ENCODE results near the gene CARD10.

DNA sequence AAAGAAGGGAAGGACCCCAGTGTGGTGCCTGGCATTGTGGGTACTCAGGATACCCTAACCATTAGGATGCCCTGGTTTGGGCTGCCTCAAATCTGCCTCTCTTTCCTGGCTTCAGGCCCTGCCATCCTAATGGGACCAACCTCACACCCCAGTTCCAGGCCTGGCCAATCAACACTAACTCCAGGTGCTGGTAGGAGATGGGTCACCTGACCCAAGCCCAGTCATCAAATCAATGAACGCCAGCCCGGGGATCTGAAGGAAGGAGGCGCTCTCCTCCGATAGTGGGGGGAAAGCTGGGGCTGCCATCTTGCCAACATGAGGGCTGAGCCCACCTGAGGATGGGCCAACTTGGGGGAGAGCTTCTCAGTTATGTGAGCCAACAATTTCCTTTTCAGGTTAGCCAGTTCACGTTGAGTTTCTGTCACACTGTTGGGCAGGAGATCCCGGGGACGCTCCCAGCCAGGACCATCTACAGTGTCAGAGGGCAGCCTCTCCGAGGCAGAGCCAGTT lies 45.7 kb downstream of the CARD10 start:
- TF ChIP-seq EP300 (IDR thresholded peaks at IDR 0.05; ENCODE audit: borderline replicate concordance in 1 of 2, low read depth in 2 of 2, low read length in 2 of 2) (no peak), EZH2 (IDR thresholded peaks at IDR 0.05; ENCODE audit: low read depth, low read length, severe bottlenecking) (no peak), SIRT6 (IDR thresholded peaks at IDR 0.05; ENCODE audit: low read length) (no peak), PHF8 (conservative IDR thresholded peaks at IDR 0.05; ENCODE audit: low read depth, low read length) (no peak), CHD1 (IDR thresholded peaks at IDR 0.05; ENCODE audit: low read depth, low read length) (no peak), KDM5A (IDR thresholded peaks at IDR 0.05; ENCODE audit: low read length) (no peak)
- TF ChIP-seq, protein P1, sequence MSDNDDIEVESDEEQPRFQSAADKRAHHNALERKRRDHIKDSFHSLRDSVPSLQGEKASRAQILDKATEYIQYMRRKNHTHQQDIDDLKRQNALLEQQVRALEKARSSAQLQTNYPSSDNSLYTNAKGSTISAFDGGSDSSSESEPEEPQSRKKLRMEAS (IDR thresholded peaks at IDR 0.05), result no peak
- TF ChIP-seq, protein P2, sequence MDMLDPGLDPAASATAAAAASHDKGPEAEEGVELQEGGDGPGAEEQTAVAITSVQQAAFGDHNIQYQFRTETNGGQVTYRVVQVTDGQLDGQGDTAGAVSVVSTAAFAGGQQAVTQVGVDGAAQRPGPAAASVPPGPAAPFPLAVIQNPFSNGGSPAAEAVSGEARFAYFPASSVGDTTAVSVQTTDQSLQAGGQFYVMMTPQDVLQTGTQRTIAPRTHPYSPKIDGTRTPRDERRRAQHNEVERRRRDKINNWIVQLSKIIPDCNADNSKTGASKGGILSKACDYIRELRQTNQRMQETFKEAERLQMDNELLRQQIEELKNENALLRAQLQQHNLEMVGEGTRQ (IDR thresholded peaks at IDR 0.05; ENCODE audit: low read length), result no peak
- TF ChIP-seq, protein P3, sequence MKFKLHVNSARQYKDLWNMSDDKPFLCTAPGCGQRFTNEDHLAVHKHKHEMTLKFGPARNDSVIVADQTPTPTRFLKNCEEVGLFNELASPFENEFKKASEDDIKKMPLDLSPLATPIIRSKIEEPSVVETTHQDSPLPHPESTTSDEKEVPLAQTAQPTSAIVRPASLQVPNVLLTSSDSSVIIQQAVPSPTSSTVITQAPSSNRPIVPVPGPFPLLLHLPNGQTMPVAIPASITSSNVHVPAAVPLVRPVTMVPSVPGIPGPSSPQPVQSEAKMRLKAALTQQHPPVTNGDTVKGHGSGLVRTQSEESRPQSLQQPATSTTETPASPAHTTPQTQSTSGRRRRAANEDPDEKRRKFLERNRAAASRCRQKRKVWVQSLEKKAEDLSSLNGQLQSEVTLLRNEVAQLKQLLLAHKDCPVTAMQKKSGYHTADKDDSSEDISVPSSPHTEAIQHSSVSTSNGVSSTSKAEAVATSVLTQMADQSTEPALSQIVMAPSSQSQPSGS (IDR thresholded peaks at IDR 0.05; ENCODE audit: low read length), result no peak
